WERI-Rb-1 (cell line): Measurements from ENCODE around the gene ZNF764.

ENCODE experiments used
- DNase-seq: peaks from one replicate; pipeline ENCODE4 v3.0.0-alpha.2; 2020
- H3K27ac ChIP-seq: fragments of 250-450 bp; sonication (Bioruptor Pico); 2 replicates; pipeline ENCODE4 v1.5.1; 2020; ENCODE audit warnings: mild to moderate bottlenecking, moderate library complexity
- H3K27me3 ChIP-seq: fragments of 250-450 bp; sonication (Bioruptor Pico); 2 replicates; pipeline ENCODE4 v1.5.1; 2021; ENCODE audit warnings: mild to moderate bottlenecking, low read depth, moderate library complexity; ENCODE audit not compliant: insufficient read depth, severe bottlenecking
- H3K36me3 ChIP-seq: fragments of 250-450 bp; sonication (Bioruptor Pico); 2 replicates; pipeline ENCODE4 v1.5.1; 2020; ENCODE audit warnings: mild to moderate bottlenecking, moderate library complexity
- H3K4me3 ChIP-seq: 2 replicates; pipeline ENCODE4 v1.5.1; 2011; ENCODE audit warnings: low read depth, mild to moderate bottlenecking, control low read depth, low read length
- H3K9me3 ChIP-seq: fragments of 250-450 bp; sonication (Bioruptor Pico); 2 replicates; pipeline ENCODE4 v1.5.1; 2021; ENCODE audit warnings: mild to moderate bottlenecking, moderate library complexity; ENCODE audit not compliant: severe bottlenecking
- TF ChIP-seq, protein P1 (sequence below): IDR thresholded peaks from 2 replicates; pipeline ENCODE4 v1.5.1; 2011; ENCODE audit warnings: low read depth, mild to moderate bottlenecking, control low read depth, inconsistent platforms, low read length

Gene ZNF764

GRCh38 chr16:30567991-30568638 lies 9.9 kb upstream of the ZNF764 start:
- no peak for DNase-seq
- Histone ChIP-seq H3K27me3 (no peaks in the 10 kb centered on the region), H3K36me3 (peaks cover under 1% of the 10 kb centered on the region; the same call in 1 of the 2 replicates), H3K27ac (no peak overlapping the region), H3K9me3 (no peaks in the 10 kb centered on the region), H3K4me3 (no peak overlapping the region)
- TF ChIP-seq, protein P1, sequence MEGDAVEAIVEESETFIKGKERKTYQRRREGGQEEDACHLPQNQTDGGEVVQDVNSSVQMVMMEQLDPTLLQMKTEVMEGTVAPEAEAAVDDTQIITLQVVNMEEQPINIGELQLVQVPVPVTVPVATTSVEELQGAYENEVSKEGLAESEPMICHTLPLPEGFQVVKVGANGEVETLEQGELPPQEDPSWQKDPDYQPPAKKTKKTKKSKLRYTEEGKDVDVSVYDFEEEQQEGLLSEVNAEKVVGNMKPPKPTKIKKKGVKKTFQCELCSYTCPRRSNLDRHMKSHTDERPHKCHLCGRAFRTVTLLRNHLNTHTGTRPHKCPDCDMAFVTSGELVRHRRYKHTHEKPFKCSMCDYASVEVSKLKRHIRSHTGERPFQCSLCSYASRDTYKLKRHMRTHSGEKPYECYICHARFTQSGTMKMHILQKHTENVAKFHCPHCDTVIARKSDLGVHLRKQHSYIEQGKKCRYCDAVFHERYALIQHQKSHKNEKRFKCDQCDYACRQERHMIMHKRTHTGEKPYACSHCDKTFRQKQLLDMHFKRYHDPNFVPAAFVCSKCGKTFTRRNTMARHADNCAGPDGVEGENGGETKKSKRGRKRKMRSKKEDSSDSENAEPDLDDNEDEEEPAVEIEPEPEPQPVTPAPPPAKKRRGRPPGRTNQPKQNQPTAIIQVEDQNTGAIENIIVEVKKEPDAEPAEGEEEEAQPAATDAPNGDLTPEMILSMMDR = no peak

DNA sequence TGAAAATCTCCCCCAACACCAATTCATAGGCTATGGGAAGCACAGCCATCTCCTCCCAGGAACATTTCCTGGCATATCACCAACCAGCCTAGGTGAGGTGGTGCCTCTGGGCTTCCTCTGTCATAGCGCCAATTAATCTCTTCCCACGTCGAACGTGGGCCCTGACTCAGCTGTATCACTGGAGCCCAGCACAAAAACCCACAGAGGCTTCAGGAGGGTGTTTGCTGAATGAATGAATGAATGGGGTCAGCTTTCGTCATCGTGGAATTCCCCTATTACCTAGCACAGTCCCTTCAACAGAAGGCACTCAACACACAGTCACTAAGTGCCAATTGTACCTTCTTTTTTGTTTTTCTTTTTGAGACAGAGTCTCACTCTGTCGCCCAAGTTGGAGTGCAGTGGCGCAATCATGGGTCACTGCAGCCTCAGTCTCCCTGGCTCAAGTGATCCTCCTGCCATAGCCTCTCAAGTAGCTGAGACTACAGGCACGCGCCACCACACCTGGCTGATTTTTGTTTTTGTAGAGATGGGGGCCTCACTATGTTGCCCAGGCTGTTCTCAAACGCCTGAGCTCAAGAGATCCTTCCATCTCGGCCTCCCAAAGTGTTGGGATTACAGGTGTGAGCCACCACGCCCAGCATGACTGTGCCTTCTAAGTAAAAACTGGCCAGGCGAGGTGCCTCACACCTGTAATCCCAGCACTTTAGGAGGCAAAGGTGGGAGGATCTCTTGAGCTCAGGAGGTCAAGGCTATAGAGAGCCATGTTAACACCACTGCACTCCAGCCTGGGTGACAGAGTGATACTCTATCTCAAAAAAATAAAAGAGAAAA lies 9.2 kb upstream of the ZNF764 start:
- no peak overlapping the region for H3K4me3 ChIP-seq
- TF ChIP-seq, protein P1 = no peak
- no peaks in the 10 kb centered on the region for H3K9me3 ChIP-seq
- no peak for DNase-seq
- H3K27me3 ChIP-seq = no peaks in the 10 kb centered on the region
- no peaks in the 10 kb centered on the region for H3K36me3 ChIP-seq
- H3K27ac ChIP-seq = no peak overlapping the region

DNA sequence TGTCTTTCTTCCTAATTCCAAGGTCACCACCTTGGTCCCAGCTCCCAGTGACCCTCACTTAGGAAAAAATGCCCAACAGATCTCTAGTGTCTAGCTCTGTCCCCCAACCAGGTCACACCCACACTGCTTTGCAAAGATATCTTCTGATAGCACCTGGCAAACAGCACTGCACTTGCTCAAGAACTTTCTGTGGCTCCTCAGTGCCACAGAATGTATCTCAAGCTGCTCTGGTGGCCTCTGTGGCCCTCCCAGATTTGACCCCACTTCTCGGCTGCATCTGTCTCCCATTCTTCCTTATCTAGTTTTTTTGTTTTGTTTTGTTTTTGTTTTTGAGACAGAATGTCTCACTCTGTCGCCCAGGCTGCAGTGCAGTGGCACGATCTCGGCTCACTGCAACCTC lies 8.4 kb upstream of the ZNF764 start:
- H3K4me3 ChIP-seq = no peak overlapping the region
- H3K27me3 ChIP-seq = no peaks in the 10 kb centered on the region
- no peaks in the 10 kb centered on the region for H3K36me3 ChIP-seq
- peak overlapping the region; percentile 72 for H3K27ac ChIP-seq
- DNase-seq = no peak
- peaks cover under 1% of the 10 kb centered on the region for H3K9me3 ChIP-seq
- TF ChIP-seq, protein P1 = no peak

GRCh38 chr16:30565984-30566383 lies 7.8 kb upstream of the ZNF764 start:
- H3K27ac ChIP-seq = peak overlapping the region; percentile 72

DNA sequence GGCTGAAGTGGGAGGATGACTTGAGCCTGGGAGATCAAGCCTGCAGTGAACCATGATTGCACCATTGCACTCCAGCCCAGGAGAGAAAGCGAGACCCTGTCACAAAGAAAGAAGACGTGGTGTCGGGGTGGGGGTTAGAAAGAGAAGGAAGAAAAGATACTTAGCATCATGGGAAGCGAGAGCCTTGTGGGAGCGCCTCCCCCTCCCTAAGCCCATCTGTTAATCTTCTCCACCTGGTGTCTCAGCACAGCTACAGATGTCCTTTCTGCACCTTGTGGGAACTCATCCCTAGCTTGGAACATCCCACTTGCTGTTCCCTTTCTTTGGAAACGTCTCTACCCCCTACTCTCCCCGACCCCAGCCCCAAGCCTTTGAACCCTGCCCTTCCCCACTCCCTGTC lies 7.4 kb upstream of the ZNF764 start:
- Histone ChIP-seq H3K27me3 (no peaks in the 10 kb centered on the region), H3K27ac (peak overlapping the region; percentile 72), H3K9me3 (peaks cover 4% of the 10 kb centered on the region), H3K36me3 (no peaks in the 10 kb centered on the region), H3K4me3 (0 out of 2 replicates have a peak overlapping the region, but pooled peaks have one; percentile 15)
- TF ChIP-seq, protein P1 = no peak
- DNase-seq = peak; percentile 82

More at GRCh38 chr16:30565984-30566383, 7.8 kb upstream of the ZNF764 start:
- TF ChIP-seq, protein P1 = no peak
- Histone ChIP-seq H3K4me3 (0 out of 2 replicates have a peak overlapping the region, but pooled peaks have one; percentile 15), H3K27me3 (no peaks in the 10 kb centered on the region), H3K9me3 (peaks cover 4% of the 10 kb centered on the region), H3K36me3 (no peaks in the 10 kb centered on the region)
- DNase-seq = no peak
